ENCODE data around the gene PPM1F. TPM values are rescaled to one million over a fixed set of nuclear protein-coding genes. Genes with fewer than 3 reads are reported as not detected.

PPM1F gene
- total RNA-seq, result 49.2 TPM

GRCh38 chr22:21952586-21953571 lies at the start of gene PPM1F:
TSS of gene PPM1F (minus strand) at chr22:21952848. CDS start at chr22:21946048, 6,800 bp downstream.

DNA sequence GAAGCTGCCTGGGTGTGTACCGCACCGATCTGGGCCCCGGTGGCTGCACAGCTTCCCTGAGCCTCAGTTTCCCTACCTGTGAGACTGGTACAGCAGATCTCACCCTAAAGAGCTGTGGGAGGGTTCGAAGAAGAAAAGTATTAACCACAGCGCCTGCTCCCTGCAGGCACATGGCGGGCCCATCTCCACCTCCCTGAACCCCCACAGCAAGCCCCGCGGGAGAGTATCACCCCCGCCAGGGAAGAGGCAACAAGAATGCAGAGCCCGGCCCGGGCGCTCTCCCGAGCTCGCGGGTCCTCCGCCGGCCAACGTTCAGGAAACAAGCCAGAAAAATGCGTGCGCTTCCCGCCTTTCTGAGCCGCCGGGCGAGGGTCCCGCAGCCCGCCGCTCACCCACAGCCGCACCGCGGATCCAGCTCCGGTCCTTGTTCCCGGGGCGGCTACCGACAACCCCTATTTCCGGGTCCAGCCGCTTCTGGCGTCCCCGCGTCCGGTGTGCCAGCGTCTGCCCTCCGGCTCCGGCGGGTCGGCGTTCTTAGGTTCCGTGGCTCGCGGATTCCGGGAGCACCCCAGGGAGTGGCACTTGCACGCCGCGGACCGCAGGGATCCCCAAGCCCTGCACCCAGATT lies 29.8 kb upstream of the PPM1F start, which contains the start of gene TOP3B:
Gene TOP3B, minus strand, starts transcription at position 450 of the 628 bp plus-strand sequence. CDS start 7,078 bp downstream, outside the sequence.

Other genes starting within 250 kb of the PPM1F start
- 20.6 TPM for gene YPEL1, start 217.1 kb downstream of the PPM1F start, total RNA-seq
- 116 TPM for gene MAPK1, start 85.2 kb downstream of the PPM1F start, total RNA-seq
- gene TOP3B, start 29.9 kb upstream of the PPM1F start, total RNA-seq, result 39.1 TPM

Measured in metanephros (tissue), 1 donor.